Left cardiac atrium (tissue), 4 donors: Measurements from ENCODE around the gene PCDHB13. TPM values are rescaled to one million over a fixed set of nuclear protein-coding genes. Genes with fewer than 3 reads are reported as not detected.
A peak's percentile ranks its signal among the peaks of the same experiment; 100 is the strongest.
"Not testable (repeated sequence)": the region's sequence is repeated elsewhere in the genome, so short reads cannot be mapped to it uniquely, and the experiment has no call there.

ENCODE experiments used
- ATAC-seq, 2 donors: fragments of 200-7000 bp; cut with Tn5 transposase; one replicate each; pipeline ENCODE4 v1.9.1; 2020; ENCODE audit warnings: mild to moderate bottlenecking in 2 of 2, moderate library complexity in 2 of 2
- DNase-seq: peaks from one replicate; pipeline ENCODE4 v3.0.0-alpha.2; 2020
- intact Hi-C, 2 donors: fragments of 100-400 bp; cut with DNase I; formaldehyde crosslinking; loops; one replicate each; pipeline versions ENCODE4 v1.14.1 to v1.15.1; 2022 to 2023
- total RNA-seq, 2 donors: library from RNA; stranded (reverse); fragmentation: NEBNext Ultra II Directional; extraction: Animal tissue kit (Norgen Biotek cat#: 25700); gene quantifications; one replicate each; pipeline ENCODE4 v1.2.1, GENCODE V29; 2021
- donor health status: DM: no; HTN: yes; CAD: no.
- donor health status: DM: no; HTN: yes; CAD: no; lungs with severe emphysema.
- donor health status: DM: yes; HTN: yes; CAD: no.
- donor health status: Dilated cardiomyopathy.

Gene PCDHB13
- total RNA-seq, 2 donors from 2014 or later: 3.5 to 5.3 TPM

DNA sequence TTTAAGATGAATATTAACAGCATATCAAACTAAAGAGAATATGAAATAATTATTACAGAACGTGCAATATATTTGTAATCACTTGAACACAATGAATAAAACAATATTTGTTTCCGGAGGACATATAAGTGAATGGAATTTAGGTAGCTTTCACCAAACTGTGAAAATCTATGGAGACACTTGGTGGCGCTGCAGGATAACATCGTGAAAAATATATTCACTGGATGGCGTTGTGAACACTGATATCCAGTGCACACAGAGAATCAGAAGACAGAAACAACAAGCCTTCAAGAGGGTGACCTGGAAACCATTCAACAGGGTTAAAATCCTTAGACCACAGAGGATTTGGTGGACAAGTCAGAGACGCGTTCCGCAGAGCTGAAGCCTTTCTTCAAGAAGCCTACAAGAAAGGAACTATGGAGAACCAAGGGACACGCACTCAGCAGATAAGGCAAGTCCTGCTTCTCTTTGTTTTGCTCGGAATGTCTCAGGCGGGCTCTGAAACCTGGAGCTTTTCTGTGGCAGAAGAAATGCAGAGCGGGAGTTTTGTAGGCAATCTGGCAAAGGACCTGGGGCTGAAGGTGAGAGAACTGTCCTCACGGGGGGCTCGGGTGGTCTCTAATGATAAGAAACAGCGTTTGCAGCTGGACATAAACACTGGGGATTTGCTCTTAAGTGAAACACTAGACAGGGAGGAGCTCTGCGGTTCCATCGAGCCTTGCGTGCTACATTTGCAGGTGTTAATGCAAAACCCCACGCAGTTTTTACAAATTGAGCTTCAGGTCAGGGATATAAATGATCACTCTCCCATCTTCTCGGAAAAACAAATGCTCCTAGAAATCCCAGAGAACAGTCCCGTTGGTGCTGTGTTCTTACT lies 14.1 kb upstream of the PCDHB13 start, which contains the start of gene PCDHB11:
Gene PCDHB11, plus strand, starts transcription at position 269 of the 877 bp plus-strand sequence. Its CDS starts 148 bp downstream, at position 417.
- ATAC-seq (no peak), DNase-seq (no peak)
- intact Hi-C loops: loop anchor here in 1 of 2 donors (10.0 kb wide), 1 partner anchor 155 kb away; the partner anchor contains the start of genes PCDHGA4, PCDHGB1 and PCDHGB2

DNA sequence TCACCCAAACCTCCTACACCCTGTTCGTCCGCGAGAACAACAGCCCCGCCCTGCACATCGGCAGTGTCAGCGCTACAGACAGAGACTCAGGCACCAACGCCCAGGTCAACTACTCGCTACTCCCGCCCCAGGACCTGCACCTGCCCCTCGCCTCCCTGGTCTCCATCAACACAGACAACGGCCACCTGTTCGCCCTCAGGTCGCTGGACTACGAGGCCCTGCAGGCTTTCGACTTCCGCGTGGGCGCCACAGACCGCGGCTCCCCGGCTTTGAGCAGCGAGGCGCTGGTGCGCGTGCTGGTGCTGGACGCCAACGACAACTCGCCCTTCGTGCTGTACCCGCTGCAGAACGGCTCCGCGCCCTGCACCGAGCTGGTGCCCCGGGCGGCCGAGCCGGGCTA lies 12.6 kb upstream of the PCDHB13 start:
- ATAC-seq, DNase-seq: not testable (repeated sequence)
- intact Hi-C loops: loop anchor here in 1 of 2 donors (10.0 kb wide), 1 partner anchor 154 kb away; the partner anchor contains the start of genes PCDHGA4, PCDHGB1 and PCDHGB2

DNA sequence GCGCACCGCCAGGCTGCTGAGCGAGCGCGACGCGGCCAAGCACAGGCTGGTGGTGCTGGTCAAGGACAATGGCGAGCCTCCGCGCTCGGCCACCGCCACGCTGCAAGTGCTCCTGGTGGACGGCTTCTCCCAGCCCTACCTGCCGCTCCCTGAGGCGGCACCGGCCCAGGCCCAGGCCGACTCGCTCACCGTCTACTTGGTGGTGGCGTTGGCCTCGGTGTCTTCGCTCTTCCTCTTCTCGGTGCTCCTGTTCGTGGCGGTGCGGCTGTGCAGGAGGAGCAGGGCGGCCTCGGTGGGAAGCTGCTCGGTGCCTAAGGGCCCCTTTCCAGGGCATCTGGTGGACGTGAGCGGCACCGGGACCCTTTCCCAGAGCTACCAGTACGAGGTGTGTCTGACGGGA lies 12.1 kb upstream of the PCDHB13 start:
- intact Hi-C loops: loop anchor here in 1 of 2 donors (10.0 kb wide), 1 partner anchor 153 kb away; the partner anchor contains the start of genes PCDHGA4, PCDHGB1 and PCDHGB2
- DNase-seq, ATAC-seq: not testable (repeated sequence)

DNA sequence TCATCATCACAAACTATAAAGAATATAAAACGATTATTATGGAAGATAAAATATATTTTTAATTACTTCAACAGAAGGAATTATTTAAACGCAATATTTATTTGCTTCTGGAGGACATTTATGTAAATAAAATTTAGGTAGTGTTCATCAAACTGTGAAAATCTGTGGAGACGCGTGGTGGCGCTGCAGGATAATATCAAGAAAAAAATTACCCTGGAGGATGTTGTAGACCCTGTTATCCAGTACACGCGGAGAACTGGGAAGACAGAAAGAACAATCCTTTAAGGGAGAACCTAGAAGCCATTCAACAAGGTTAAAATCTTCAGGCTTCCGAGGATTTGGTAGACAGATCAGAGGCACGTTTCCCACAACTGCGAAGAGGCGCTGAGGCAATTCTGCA lies 5.2 kb upstream of the PCDHB13 start, which contains the start of gene PCDHB12:
Gene PCDHB12, plus strand, starts transcription at position 242 of the 400 bp plus-strand sequence. CDS start 189 bp downstream, outside the sequence.
- intact Hi-C loops: loop anchor here in 1 of 2 donors (10.0 kb wide), 1 partner anchor 146 kb away; the partner anchor contains the start of genes PCDHGA4, PCDHGB1 and PCDHGB2
- ATAC-seq: no peak
- DNase-seq: no peak

DNA sequence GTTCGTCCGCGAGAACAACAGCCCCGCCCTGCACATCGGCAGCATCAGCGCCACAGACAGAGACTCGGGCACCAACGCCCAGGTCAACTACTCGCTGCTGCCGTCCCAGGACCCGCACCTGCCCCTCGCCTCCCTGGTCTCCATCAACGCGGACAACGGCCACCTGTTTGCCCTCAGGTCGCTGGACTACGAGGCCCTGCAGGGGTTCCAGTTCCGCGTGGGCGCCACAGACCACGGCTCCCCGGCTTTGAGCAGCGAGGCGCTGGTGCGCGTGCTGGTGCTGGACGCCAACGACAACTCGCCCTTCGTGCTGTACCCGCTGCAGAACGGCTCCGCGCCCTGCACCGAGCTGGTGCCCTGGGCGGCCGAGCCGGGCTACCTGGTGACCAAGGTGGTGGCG lies 3.4 kb upstream of the PCDHB13 start:
- intact Hi-C loops: loop anchor here in 1 of 2 donors (10.0 kb wide), 1 partner anchor 365 kb away; no protein-coding TSS in a partner anchor
- DNase-seq, ATAC-seq: not testable (repeated sequence)

DNA sequence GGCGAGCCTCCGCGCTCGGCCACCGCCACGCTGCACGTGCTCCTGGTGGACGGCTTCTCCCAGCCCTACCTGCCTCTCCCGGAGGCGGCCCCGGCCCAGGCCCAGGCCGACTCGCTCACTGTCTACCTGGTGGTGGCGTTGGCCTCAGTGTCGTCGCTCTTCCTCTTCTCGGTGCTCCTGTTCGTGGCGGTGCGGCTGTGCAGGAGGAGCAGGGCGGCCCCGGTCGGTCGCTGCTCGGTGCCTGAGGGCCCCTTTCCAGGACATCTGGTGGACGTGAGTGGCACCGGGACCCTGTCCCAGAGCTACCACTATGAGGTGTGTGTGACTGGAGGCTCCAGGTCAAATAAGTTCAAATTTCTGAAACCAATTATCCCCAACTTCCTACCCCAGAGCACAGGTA lies 2.9 kb upstream of the PCDHB13 start:
- not testable (repeated sequence) for DNase-seq, ATAC-seq
- intact Hi-C loops: loop anchor here in 1 of 2 donors (10.0 kb wide), 1 partner anchor 364 kb away; no protein-coding TSS in a partner anchor

DNA sequence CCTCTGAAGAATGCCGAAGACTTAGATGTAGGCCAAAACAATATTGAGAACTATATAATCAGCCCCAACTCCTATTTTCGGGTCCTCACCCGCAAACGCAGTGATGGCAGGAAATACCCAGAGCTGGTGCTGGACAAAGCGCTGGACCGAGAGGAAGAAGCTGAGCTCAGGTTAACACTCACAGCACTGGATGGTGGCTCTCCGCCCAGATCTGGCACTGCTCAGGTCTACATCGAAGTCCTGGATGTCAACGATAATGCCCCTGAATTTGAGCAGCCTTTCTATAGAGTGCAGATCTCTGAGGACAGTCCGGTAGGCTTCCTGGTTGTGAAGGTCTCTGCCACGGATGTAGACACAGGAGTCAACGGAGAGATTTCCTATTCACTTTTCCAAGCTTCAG lies 864 bp downstream of the PCDHB13 start:
- not testable (repeated sequence) for ATAC-seq, DNase-seq
- intact Hi-C loops: loop anchor here in 1 of 2 donors (10.0 kb wide), 1 partner anchor 360 kb away; no protein-coding TSS in a partner anchor

DNA sequence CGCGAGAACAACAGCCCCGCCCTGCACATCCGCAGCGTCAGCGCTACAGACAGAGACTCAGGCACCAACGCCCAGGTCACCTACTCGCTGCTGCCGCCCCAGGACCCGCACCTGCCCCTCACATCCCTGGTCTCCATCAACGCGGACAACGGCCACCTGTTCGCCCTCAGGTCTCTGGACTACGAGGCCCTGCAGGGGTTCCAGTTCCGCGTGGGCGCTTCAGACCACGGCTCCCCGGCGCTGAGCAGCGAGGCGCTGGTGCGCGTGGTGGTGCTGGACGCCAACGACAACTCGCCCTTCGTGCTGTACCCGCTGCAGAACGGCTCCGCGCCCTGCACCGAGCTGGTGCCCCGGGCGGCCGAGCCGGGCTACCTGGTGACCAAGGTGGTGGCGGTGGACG lies 1.8 kb downstream of the PCDHB13 start:
- ATAC-seq, DNase-seq: not testable (repeated sequence)
- intact Hi-C loops: loop anchor here in 1 of 2 donors (10.0 kb wide), 1 partner anchor 359 kb away; no protein-coding TSS in a partner anchor

DNA sequence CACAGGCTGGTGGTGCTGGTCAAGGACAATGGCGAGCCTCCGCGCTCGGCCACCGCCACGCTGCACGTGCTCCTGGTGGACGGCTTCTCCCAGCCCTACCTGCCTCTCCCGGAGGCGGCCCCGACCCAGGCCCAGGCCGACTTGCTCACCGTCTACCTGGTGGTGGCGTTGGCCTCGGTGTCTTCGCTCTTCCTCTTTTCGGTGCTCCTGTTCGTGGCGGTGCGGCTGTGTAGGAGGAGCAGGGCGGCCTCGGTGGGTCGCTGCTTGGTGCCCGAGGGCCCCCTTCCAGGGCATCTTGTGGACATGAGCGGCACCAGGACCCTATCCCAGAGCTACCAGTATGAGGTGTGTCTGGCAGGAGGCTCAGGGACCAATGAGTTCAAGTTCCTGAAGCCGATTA lies 2.3 kb downstream of the PCDHB13 start:
- intact Hi-C loops: loop anchor here in 1 of 2 donors (10.0 kb wide), 1 partner anchor 359 kb away; no protein-coding TSS in a partner anchor
- ATAC-seq, DNase-seq: not testable (repeated sequence)

DNA sequence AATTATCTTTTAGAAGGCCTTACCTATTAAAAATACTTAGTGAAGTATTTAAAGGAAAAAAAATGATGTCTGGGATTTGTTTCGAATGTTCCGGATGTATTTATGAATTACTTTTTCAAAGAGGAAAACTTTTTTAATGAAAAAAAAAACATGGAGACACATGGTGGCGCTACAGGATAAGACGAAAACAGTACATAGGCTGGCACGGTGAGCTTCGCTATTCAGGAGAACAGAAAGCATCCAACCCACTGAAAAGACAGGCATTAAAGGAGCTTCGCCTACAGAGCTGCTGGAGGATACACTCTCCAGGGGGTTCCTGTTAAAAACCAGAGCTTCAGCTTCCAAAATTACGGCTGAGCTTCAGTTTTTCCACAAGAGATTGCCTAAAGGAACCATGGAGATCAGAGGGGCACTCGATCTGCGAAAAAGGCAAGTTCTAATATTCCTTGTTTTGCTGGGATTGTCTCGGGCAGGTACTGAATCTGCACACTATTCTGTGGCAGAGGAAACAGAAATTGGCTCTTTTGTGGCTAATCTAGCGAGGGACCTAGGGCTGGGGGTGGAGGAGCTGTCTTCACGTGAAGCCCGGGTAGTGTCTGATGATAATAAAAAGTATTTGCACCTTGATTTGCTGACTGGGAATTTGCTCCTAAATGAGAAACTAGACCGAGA lies 9.5 kb downstream of the PCDHB13 start, which contains the start of gene PCDHB14:
Gene PCDHB14, plus strand, starts transcription at position 232 of the 672 bp plus-strand sequence. Its CDS starts 163 bp downstream, at position 395.
- DNase-seq (no peak), ATAC-seq (peak in 1 of 2 donors; percentile 61)
- intact Hi-C loops: loop anchor here in 1 of 2 donors (5.0 kb wide), 1 partner anchor 339 kb away; no protein-coding TSS in a partner anchor

DNA sequence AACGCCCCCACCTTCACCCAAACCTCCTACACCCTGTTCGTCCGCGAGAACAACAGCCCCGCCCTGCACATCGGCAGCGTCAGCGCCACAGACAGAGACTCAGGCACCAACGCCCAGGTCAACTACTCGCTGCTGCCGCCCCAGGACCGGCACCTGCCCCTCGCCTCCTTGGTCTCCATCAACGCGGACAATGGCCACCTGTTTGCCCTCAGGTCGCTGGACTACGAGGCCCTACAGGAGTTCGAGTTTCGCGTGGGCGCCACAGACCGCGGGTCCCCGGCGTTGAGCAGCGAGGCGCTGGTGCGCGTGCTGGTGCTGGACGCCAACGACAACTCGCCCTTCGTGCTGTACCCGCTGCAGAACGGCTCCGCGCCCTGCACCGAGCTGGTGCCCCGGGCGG lies 11.1 kb downstream of the PCDHB13 start:
- intact Hi-C loops: loop anchor here in 1 of 2 donors (5.0 kb wide), 1 partner anchor 337 kb away; no protein-coding TSS in a partner anchor

DNA sequence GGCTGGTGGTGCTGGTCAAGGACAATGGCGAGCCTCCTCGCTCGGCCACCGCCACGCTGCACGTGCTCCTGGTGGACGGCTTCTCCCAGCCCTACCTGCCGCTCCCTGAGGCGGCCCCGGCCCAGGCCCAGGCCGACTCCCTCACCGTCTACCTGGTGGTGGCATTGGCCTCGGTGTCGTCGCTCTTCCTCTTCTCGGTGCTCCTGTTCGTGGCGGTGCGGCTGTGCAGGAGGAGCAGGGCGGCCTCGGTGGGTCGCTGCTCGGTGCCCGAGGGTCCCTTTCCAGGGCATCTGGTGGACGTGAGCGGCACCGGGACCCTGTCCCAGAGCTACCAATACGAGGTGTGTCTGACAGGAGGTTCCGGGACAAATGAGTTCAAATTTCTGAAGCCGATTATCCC lies 11.7 kb downstream of the PCDHB13 start:
- DNase-seq, ATAC-seq, intact Hi-C loops: not testable (repeated sequence)

More for the DNA sequence above, 11.1 kb downstream of the PCDHB13 start:
- ATAC-seq, DNase-seq: not testable (repeated sequence)

DNA sequence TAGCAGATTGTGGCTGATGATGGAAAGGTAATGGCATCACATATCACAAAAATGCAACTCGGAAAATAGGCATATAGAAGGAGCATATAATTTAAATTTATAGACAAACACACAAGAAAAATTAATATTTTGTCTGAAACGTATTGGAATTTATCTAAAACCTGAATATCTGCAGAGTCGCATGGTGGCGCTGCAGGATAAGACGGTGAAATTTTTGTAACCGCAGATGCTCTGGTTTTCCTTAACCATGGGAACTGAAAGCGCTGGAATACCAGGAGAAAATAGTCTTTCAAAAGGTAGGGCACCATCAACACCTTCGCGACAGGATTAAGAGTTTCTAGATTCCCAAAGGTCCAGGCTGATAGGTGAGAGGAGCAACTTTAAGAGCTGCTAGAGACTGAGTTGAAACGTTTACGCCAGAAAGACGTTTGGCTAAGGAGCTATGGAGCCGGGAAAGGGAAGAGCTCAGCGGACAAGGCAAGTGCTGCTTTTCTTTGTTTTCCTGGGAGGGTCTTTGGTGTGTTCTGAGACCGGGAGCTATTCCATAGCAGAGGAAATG lies 20.5 kb downstream of the PCDHB13 start:
- DNase-seq: no peak
- intact Hi-C loops: no loop called here
- ATAC-seq: no peak

DNA sequence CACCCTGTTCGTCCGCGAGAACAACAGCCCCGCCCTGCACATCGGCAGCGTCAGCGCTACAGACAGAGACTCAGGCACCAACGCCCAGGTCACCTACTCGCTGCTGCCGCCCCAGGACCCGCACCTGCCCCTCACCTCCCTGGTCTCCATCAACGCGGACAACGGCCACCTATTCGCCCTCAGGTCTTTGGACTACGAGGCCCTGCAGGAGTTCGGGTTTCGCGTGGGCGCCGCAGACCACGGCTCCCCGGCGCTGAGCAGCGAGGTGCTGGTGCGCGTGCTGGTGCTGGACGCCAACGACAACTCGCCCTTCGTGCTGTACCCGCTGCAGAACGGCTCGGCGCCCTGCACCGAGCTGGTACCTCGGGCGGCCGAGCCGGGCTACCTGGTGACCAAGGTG lies 22.2 kb downstream of the PCDHB13 start:
- ATAC-seq, intact Hi-C loops, DNase-seq: not testable (repeated sequence)

DNA sequence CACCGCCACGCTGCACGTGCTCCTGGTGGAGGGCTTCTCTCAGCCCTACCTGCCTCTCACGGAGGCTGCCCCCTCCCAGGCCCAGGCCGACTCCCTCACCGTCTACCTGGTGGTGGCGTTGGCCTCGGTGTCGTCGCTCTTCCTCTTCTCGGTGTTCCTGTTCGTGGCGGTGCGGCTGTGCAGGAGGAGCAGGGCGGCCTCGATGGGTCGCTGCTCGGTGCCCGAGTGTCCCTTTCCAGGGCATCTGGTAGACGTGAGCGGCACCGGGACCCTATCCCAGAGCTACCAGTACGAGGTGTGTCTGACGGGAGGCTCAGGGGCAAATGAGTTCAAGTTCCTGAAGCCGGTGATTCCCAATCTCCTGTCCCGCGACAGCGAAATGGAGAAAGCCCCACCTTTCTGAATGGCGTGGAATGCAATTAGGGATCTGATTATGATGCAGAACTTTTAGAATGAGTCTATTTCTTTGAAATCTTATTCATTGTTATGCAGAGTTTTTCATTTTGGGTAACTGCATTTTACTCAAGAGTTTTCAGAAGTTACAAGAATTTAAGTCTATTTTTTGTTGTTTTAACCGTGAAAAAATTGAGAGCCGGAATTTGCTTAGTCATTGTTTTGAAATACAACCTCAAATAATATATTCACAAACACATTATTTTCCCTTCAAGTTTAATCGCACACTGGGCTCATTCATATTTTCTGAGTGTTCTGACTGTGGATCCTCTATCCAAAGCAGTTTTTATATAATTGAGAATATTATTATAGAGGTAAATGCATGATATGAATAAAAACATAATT lies 23.0 kb downstream of the PCDHB13 start:
- intact Hi-C loops: no loop called here
- ATAC-seq: no peak
- DNase-seq: no peak

DNA sequence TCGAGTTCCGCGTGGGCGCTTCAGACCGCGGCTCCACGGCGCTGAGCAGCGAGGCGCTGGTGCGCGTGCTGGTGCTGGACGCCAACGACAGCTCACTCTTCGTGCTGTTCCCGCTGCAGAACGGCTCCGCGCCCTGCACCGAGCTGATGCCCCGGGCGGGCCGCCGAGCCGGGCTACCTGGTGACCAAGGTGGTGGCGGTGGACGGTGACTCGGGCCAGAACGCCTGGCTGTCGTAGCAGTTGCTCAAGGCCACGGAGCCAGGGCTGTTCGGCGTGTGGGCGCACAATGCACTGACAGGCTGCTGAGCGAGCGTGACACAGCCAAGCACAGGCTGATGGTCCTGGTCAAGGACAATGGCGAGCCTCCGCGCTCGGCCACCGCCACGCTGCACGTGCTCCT lies 27.8 kb downstream of the PCDHB13 start:
- ATAC-seq (no peak), DNase-seq (no peak)
- intact Hi-C loops: no loop called here

DNA sequence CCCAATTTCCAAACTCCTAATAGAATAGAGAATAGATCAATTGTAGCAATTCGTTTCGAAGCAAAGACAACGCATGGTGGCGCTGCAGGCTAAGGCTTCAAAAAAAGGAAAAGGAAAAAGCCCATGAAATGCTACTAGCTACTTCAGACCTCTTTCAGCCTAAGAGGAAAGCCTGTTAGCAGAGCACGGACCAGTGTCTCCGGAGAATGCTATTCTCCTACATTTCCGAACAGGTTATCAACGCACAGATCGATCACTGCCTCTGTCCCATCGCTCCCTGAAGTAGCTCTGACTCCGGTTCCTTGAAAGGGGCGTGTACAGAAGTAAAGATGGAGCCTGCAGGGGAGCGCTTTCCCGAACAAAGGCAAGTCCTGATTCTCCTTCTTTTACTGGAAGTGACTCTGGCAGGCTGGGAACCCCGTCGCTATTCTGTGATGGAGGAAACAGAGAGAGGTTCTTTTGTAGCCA lies 31.6 kb downstream of the PCDHB13 start, which contains the start of gene PCDHB15:
Gene PCDHB15, plus strand, starts transcription at position 146 of the 468 bp plus-strand sequence. Its CDS starts 184 bp downstream, at position 330.
- intact Hi-C loops: no loop called here
- DNase-seq (no peak), ATAC-seq (peak in 1 of 2 donors; percentile 30)
